Measurements from ENCODE around the gene RIT2.

- TF ChIP-seq CTCF (IDR thresholded peaks at IDR 0.05): no peak
- TF ChIP-seq EZH2 (IDR thresholded peaks at IDR 0.05): no peak
- TF ChIP-seq EZH2phosphoT487 (IDR thresholded peaks at IDR 0.05): no peak
Observed at GRCh38 chr18:42773870-42774269, 341.6 kb downstream of the RIT2 start.
